Fibroblast of lung (primary cell): ENCODE measurements around the gene TMEM98. TPM values are rescaled to one million over a fixed set of nuclear protein-coding genes. Genes with fewer than 3 reads are reported as not detected.
"Not testable (repeated sequence)": the region's sequence is repeated elsewhere in the genome, so short reads cannot be mapped to it uniquely, and the experiment has no call there.

Experiments used
- DNase-seq, 2 donors: peaks; one replicate each; pipeline versions ENCODE4 v3.0.0 to v3.0.0-alpha.2; 2010; ENCODE audit warnings: low read depth in 2 of 2
- H2AFZ ChIP-seq: 2 replicates; pipeline ENCODE4 v1.5.1; 2012; ENCODE audit warnings: low read length, control low read depth, inconsistent platforms
- H3K27ac ChIP-seq: 2 replicates; pipeline ENCODE4 v1.5.1; 2011; ENCODE audit warnings: low read length, control low read depth; ENCODE audit not compliant: insufficient read depth
- H3K27me3 ChIP-seq: 2 replicates; pipeline ENCODE4 v1.5.1; 2011; ENCODE audit warnings: mild to moderate bottlenecking, low read length; ENCODE audit not compliant: control insufficient read depth, insufficient read depth
- H3K36me3 ChIP-seq: 2 replicates; pipeline ENCODE4 v1.5.1; 2011; ENCODE audit warnings: low read length; ENCODE audit not compliant: control insufficient read depth, insufficient read depth
- H3K4me1 ChIP-seq: 2 replicates; pipeline ENCODE4 v1.5.1; 2011; ENCODE audit warnings: low read length; ENCODE audit not compliant: control insufficient read depth, insufficient read depth; ENCODE audit errors: extremely low read depth
- H3K4me2 ChIP-seq: 2 replicates; pipeline ENCODE4 v1.5.1; 2011; ENCODE audit warnings: low read length, control low read depth; ENCODE audit not compliant: insufficient read depth; ENCODE audit errors: extremely low read depth
- H3K4me3 ChIP-seq, 4 experiments: fragments of 200-600 bp in 1 of 4; sonication (generic) in 1 of 4; replicated peaks in 1 of 4; 2 replicates each; pipeline ENCODE4 v1.5.1; 2011 to 2016; ENCODE audit warnings: low read length in 4 of 4, low read depth in 3 of 4, mild to moderate bottlenecking in 3 of 4, control low read depth in 2 of 4, inconsistent platforms in 1 of 4, mixed read lengths in 1 of 4; ENCODE audit not compliant: insufficient read depth in 1 of 4; ENCODE audit errors: control extremely low read depth in 1 of 4
- H3K79me2 ChIP-seq: 2 replicates; pipeline ENCODE4 v1.5.1; 2012; ENCODE audit warnings: mild to moderate bottlenecking, low read length, inconsistent platforms; ENCODE audit not compliant: control insufficient read depth, insufficient read depth
- H3K9ac ChIP-seq: 2 replicates; pipeline ENCODE4 v1.5.1; 2011; ENCODE audit warnings: mild to moderate bottlenecking, low read length, control low read depth; ENCODE audit not compliant: insufficient read depth
- H3K9me3 ChIP-seq: 2 replicates; pipeline ENCODE4 v1.5.1; 2012; ENCODE audit warnings: low read depth, low read length; ENCODE audit not compliant: control insufficient read depth, insufficient read depth
- H4K20me1 ChIP-seq: 2 replicates; pipeline ENCODE4 v1.5.1; 2011; ENCODE audit warnings: low read length; ENCODE audit not compliant: control insufficient read depth, insufficient read depth; ENCODE audit errors: extremely low read depth
- EZH2 ChIP-seq: IDR thresholded peaks from 2 replicates; pipeline ENCODE4 v1.5.1; 2012; ENCODE audit warnings: low read length, control low read depth, mild to moderate bottlenecking; ENCODE audit errors: missing control alignments
- polyA plus RNA-seq, 2 donors: library from polyadenylated mRNA; depleted of rRNA in 1 of 2; stranded (reverse) in 1 of 2; unstranded in 1 of 2; fragments of >200 nt; gene quantifications; 2 replicates each; pipeline ENCODE4 v1.2.1, GENCODE V29; 2011 to 2012; ENCODE audit warnings: missing spikeins in 1 of 2
- total RNA-seq: library from RNA; depleted of rRNA; stranded (reverse); fragments of >200 nt; gene quantifications from 2 replicates; pipeline ENCODE4 v1.2.1, GENCODE V29; 2014
- TF ChIP-seq, protein P1 (sequence below), 2 donors: IDR thresholded peaks in 1 of 2; conservative IDR thresholded peaks in 1 of 2; 1 replicate in 1 of 2; 2 replicates in 1 of 2; pipeline ENCODE4 v1.5.1; 2011 to 2012; ENCODE audit warnings: low read length in 2 of 2, control low read depth in 1 of 2, inconsistent platforms in 1 of 2, low read depth in 1 of 2, mild to moderate bottlenecking in 1 of 2

TMEM98 gene
- total and polyA plus RNA-seq, 2 donors (not counting 1 experiment from before 2014, with no cell fraction given) = 153 to 220 TPM

DNA sequence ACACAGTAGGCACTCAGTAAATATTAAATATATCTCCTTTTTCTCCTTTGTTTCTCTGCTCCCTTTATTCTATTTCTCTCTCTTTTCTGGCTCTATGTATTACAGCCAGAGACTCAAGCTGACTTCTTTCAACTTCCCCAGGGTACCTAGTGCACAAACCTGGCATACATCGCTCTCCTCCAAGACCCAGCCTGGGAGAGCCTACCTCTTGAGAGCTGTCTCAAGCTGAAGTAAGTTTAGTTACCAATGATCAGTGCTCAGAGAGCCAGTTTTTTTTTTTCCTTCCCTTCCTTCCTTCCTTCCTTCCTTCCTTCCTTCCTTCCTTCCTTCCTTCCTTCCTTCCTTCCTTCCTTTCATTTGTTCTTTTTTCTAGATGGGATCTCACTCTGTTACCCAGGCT is 19.8 kb downstream of the TMEM98 start:
- no peaks in the 10 kb centered on the region for H3K79me2 ChIP-seq
- no peaks in the 10 kb centered on the region for H3K27me3 ChIP-seq
- H3K4me1 ChIP-seq = peaks cover 10% of the 10 kb centered on the region
- no peak overlapping the region for H3K9ac ChIP-seq
- TF ChIP-seq EZH2 = no peak
- TF ChIP-seq, protein P1, sequence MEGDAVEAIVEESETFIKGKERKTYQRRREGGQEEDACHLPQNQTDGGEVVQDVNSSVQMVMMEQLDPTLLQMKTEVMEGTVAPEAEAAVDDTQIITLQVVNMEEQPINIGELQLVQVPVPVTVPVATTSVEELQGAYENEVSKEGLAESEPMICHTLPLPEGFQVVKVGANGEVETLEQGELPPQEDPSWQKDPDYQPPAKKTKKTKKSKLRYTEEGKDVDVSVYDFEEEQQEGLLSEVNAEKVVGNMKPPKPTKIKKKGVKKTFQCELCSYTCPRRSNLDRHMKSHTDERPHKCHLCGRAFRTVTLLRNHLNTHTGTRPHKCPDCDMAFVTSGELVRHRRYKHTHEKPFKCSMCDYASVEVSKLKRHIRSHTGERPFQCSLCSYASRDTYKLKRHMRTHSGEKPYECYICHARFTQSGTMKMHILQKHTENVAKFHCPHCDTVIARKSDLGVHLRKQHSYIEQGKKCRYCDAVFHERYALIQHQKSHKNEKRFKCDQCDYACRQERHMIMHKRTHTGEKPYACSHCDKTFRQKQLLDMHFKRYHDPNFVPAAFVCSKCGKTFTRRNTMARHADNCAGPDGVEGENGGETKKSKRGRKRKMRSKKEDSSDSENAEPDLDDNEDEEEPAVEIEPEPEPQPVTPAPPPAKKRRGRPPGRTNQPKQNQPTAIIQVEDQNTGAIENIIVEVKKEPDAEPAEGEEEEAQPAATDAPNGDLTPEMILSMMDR (conservative IDR thresholded peaks at IDR 0.05 in 1 of 2, IDR thresholded peaks at IDR 0.05 in 1 of 2; ENCODE audit: low read depth in 1 of 2, low read length in 2 of 2) = no peak
- no peak overlapping the region for H3K4me3 ChIP-seq
- H3K9me3 ChIP-seq = no peaks in the 10 kb centered on the region
- no peak overlapping the region for H3K27ac ChIP-seq
- no peaks in the 10 kb centered on the region for H4K20me1 ChIP-seq
- H3K36me3 ChIP-seq = no peaks in the 10 kb centered on the region
- no peak overlapping the region for H3K4me2 ChIP-seq
- no peak overlapping the region for H2AFZ ChIP-seq
- no peak for DNase-seq

DNA sequence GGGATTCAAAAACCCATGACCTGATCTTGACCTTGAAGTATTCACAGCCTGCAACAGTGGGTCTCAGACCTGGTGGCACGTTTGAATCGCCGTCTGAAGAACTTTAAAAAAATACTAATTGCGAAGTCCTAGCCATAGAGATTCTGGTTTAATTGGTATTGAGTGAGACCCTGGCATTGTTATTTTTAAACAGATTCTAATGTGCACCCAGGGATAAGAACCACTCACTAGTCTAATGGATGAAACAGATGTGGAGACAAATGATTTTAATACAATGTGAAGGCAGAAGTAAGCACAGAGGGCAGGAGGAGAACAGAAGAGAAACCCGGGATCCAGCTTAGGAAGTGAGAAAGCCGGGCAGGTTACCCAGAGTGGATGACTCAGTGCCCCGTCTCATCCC is 21.2 kb downstream of the TMEM98 start:
- H2AFZ ChIP-seq = no peak overlapping the region
- TF ChIP-seq EZH2 = no peak
- TF ChIP-seq, protein P1 (conservative IDR thresholded peaks at IDR 0.05 in 1 of 2, IDR thresholded peaks at IDR 0.05 in 1 of 2; ENCODE audit: low read depth in 1 of 2, low read length in 2 of 2) = no peak
- H4K20me1 ChIP-seq = no peaks in the 10 kb centered on the region
- no peaks in the 10 kb centered on the region for H3K9me3 ChIP-seq
- no peak overlapping the region for H3K4me2 ChIP-seq
- H3K4me3 ChIP-seq = no peak overlapping the region
- H3K27ac ChIP-seq = no peak overlapping the region
- no peaks in the 10 kb centered on the region for H3K4me1 ChIP-seq
- no peak for DNase-seq
- no peaks in the 10 kb centered on the region for H3K36me3 ChIP-seq
- no peaks in the 10 kb centered on the region for H3K27me3 ChIP-seq
- no peak overlapping the region for H3K9ac ChIP-seq
- no peaks in the 10 kb centered on the region for H3K79me2 ChIP-seq

- not testable (repeated sequence) for H3K36me3 ChIP-seq, H3K4me3 ChIP-seq, H3K9ac ChIP-seq, H3K27ac ChIP-seq, H3K4me2 ChIP-seq, H3K27me3 ChIP-seq, H3K4me1 ChIP-seq, H3K79me2 ChIP-seq, H4K20me1 ChIP-seq, DNase-seq, H2AFZ ChIP-seq, H3K9me3 ChIP-seq
These were observed 24.5 kb downstream of the TMEM98 start for GRCh38 chr17:32952491-32952890.
